Astrocyte of the cerebellum (primary cell): ENCODE data around the gene HYKK.

Source experiments
- DNase-seq: peaks from one replicate; pipeline ENCODE4 v3.0.0-alpha.2; 2011; ENCODE audit warnings: low read depth
- H3K4me3 ChIP-seq: 2 replicates; pipeline ENCODE4 v1.5.1; 2011; ENCODE audit warnings: mild to moderate bottlenecking, low read depth, low read length, moderate library complexity
- CTCF ChIP-seq: IDR thresholded peaks from 2 replicates; pipeline ENCODE4 v1.5.1; 2012; ENCODE audit warnings: low read length, low read depth, moderate library complexity, mild to moderate bottlenecking; ENCODE audit errors: missing control alignments
- in situ Hi-C: cut with HindIII; loops from 2 replicates; pipeline ENCODE4 v1.10.0; 2017; ENCODE audit warnings: low sequenced_read_pairs

The HYKK gene

GRCh38 chr15:78506971-78507830, at the start of gene HYKK:
TSS of gene HYKK (plus strand) at chr15:78507577. CDS start at chr15:78513089, 5,512 bp downstream.
- H3K4me3 ChIP-seq, result peak within 1 kb of the TSS; percentile 77
- in situ Hi-C loops, result no loop called here
- peak; percentile 95 for DNase-seq
- peak; percentile 9 for TF ChIP-seq CTCF

- in situ Hi-C loops, result no loop called here
- DNase-seq, result no peak
- no peak overlapping the region for H3K4me3 ChIP-seq
- TF ChIP-seq CTCF, result no peak
These were observed 46.6 kb upstream of the HYKK start for GRCh38 chr15:78460737-78461136.

GRCh38 chr15:78461171-78461888, 46.0 kb upstream of the HYKK start:
- TF ChIP-seq CTCF, result no peak
- DNase-seq, result no peak
- in situ Hi-C loops, result no loop called here
- no peak overlapping the region for H3K4me3 ChIP-seq

GRCh38 chr15:78469031-78469430, 38.3 kb upstream of the HYKK start:
- in situ Hi-C loops, result no loop called here

GRCh38 chr15:78477295-78477694, 30.1 kb upstream of the HYKK start:
- DNase-seq, result no peak
- in situ Hi-C loops, result no loop called here

More at GRCh38 chr15:78469031-78469430, 38.3 kb upstream of the HYKK start:
- TF ChIP-seq CTCF, result no peak
- DNase-seq, result no peak
- no peak overlapping the region for H3K4me3 ChIP-seq

More at GRCh38 chr15:78477295-78477694, 30.1 kb upstream of the HYKK start:
- no peak for TF ChIP-seq CTCF
- H3K4me3 ChIP-seq, result no peak overlapping the region
